PFSK-1 (cell line): ENCODE data around the gene ENTPD1.

Experiments used
- POLR2AphosphoS5 ChIP-seq: IDR thresholded peaks from 2 replicates; pipeline ENCODE4 v1.6.1; 2012; ENCODE audit warnings: low read depth, mild to moderate bottlenecking, control low read depth, low read length, moderate library complexity
- TAF1 ChIP-seq: IDR thresholded peaks from 2 replicates; pipeline ENCODE4 v1.6.1; 2012; ENCODE audit warnings: low read length, control low read depth, borderline replicate concordance; ENCODE audit not compliant: insufficient read depth
- TF ChIP-seq, protein P1 (sequence below), 2 experiments: IDR thresholded peaks; 2 replicates each; pipeline versions ENCODE4 v1.6.1 to v1.8.0; 2011 to 2012; ENCODE audit warnings: low read depth in 2 of 2, low read length in 2 of 2, control low read depth in 1 of 2, inconsistent platforms in 1 of 2, mild to moderate bottlenecking in 1 of 2, moderate library complexity in 1 of 2; ENCODE audit not compliant: insufficient read depth in 1 of 2

DNA sequence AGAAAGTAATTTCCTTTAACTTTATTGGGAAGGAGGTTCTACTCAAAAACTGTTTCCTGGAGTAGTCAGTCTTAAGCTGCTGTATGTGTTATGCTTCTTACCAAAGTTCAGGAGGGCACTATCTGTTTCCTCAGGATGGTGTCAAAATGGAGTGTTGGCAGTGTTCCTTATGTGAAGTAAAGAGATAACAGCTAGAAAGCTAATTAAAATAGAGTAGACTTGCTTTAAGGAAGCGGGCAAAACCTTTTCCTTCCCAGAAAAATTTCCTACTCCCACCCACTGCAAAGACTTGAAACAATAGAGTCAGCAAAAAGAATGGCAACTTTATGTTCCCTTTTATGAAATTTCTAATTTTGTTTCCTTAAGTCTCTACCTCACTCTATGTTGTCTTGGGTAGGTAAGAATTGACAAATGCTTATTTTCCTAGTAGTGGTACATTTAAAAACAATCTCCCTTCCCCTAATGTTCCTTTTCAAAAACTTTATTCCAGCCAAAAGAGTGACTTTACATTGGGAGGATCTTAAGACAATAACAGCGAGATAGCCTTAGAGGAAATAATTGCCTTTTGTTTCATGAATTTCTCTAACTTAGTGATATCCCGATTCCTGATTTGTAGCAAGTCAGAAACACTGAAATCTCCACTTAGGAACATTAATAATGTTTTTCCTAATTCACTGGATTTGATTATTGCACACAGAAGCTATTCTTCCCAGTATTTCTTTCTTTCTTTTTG is 26.5 kb upstream of the ENTPD1 start:
- TF ChIP-seq TAF1 (no peak), POLR2AphosphoS5 (no peak)
- TF ChIP-seq, protein P1, sequence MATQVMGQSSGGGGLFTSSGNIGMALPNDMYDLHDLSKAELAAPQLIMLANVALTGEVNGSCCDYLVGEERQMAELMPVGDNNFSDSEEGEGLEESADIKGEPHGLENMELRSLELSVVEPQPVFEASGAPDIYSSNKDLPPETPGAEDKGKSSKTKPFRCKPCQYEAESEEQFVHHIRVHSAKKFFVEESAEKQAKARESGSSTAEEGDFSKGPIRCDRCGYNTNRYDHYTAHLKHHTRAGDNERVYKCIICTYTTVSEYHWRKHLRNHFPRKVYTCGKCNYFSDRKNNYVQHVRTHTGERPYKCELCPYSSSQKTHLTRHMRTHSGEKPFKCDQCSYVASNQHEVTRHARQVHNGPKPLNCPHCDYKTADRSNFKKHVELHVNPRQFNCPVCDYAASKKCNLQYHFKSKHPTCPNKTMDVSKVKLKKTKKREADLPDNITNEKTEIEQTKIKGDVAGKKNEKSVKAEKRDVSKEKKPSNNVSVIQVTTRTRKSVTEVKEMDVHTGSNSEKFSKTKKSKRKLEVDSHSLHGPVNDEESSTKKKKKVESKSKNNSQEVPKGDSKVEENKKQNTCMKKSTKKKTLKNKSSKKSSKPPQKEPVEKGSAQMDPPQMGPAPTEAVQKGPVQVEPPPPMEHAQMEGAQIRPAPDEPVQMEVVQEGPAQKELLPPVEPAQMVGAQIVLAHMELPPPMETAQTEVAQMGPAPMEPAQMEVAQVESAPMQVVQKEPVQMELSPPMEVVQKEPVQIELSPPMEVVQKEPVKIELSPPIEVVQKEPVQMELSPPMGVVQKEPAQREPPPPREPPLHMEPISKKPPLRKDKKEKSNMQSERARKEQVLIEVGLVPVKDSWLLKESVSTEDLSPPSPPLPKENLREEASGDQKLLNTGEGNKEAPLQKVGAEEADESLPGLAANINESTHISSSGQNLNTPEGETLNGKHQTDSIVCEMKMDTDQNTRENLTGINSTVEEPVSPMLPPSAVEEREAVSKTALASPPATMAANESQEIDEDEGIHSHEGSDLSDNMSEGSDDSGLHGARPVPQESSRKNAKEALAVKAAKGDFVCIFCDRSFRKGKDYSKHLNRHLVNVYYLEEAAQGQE (IDR thresholded peaks at IDR 0.05; ENCODE audit: insufficient read depth in 1 of 2, low read depth in 2 of 2, low read length in 2 of 2), result no peak
